Mucosa of rectum (tissue), 2 donors: Measurements from ENCODE around the gene USP19.
A peak's percentile ranks its signal among the peaks of the same experiment; 100 is the strongest.

Experiments
- H3K27ac ChIP-seq, 2 donors: one replicate each; pipeline ENCODE4 v1.7.0; 2013; ENCODE audit warnings: inconsistent platforms in 2 of 2, low read depth in 2 of 2, low read length in 2 of 2
- H3K27me3 ChIP-seq, 2 donors: one replicate each; pipeline ENCODE4 v1.7.0; 2013; ENCODE audit warnings: low read length in 2 of 2; ENCODE audit not compliant: control insufficient read depth in 2 of 2, insufficient read depth in 2 of 2
- H3K36me3 ChIP-seq, 2 donors: one replicate each; pipeline ENCODE4 v1.7.0; 2013; ENCODE audit warnings: low read length in 2 of 2; ENCODE audit not compliant: control insufficient read depth in 2 of 2, insufficient read depth in 2 of 2
- H3K4me1 ChIP-seq, 2 donors: one replicate each; pipeline ENCODE4 v1.7.0; 2013; ENCODE audit warnings: low read length in 2 of 2, mild to moderate bottlenecking in 1 of 2; ENCODE audit not compliant: control insufficient read depth in 2 of 2, insufficient read depth in 2 of 2
- H3K4me3 ChIP-seq, 2 donors: one replicate each; pipeline ENCODE4 v1.7.0; 2013; ENCODE audit warnings: low read length in 2 of 2
- H3K9ac ChIP-seq, 2 donors: one replicate each; pipeline ENCODE4 v1.7.0; 2013; ENCODE audit warnings: low read length in 2 of 2, low read depth in 1 of 2, mild to moderate bottlenecking in 1 of 2
- H3K9me3 ChIP-seq, 2 donors: one replicate each; pipeline ENCODE4 v1.7.0; 2013; ENCODE audit warnings: low read length in 2 of 2; ENCODE audit not compliant: control insufficient read depth in 2 of 2
- donor health status: healthy.
- donor health status: Normal muscosa, but diverticular disease.

USP19 gene

DNA sequence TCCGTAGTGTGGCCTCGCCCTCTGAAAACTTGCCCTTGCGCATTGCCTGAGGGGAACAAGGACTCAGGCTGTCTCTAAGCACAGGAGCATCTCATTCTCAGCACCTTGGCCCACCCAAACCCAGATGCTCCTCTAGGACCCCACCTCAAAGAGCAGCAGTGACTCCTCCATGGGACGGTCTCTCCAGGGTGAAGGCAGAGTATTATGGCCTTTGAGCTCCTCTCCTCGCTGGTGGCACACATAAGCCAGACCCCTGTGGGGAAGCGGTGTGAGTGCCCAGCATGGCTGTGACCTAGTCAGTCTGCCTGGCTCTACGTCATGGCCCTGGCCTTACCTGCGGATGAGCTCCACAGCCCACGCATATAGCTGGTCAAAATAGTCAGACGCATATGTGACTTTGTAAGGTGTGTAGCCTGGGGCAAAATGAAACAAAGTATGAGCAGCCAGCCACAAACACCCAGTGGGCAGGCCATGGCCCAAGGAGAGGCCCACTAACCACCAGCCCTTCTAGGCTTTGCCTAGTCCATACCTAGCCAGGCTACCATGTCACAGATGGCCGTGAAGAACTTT, 20.5 kb downstream of the USP19 start:
- Histone ChIP-seq H3K36me3 (peaks cover 49 to 58% of the 10 kb centered on the region in 2 donors), H3K27me3 (no peaks in the 10 kb centered on the region), H3K9ac (no peak overlapping the region), H3K9me3 (no peaks in the 10 kb centered on the region), H3K4me1 (peaks cover 14 to 15% of the 10 kb centered on the region in 2 donors), H3K4me3 (no peak overlapping the region), H3K27ac (no peak overlapping the region)

DNA sequence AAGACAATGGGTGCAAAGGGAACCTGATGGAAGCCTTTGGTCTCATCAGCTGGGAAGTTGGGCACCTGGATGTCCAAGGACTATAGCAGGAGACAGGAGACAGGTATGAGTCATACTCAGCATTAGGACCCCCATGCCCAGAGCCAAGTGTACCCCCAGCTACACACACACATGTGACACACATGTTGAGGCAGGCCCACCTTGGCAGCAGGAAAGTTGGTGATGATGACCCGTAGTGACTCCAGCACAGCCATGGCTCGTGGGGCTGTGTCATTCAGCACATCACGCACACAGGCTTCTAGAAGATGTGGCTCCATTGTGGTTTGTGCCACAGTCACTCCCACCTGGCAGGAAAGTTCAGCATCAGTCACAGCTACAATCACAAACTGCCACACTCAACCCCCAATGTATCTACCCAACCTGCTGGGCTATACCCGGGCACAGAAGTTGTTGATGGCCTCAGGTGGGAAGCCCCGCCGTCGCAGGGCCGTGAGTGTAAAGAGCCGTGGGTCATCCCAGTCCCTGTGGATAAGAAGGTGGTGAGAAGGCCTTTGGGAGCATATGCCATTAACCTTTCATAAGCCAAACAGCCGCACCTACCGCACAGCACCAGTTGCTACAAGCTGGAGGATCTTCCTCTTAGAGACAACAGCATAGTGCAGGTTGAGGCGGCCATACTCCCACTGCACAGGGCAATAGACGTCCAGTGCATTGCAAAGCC, 21.6 kb downstream of the USP19 start:
- Histone ChIP-seq H3K4me3 (no peak overlapping the region), H3K4me1 (peaks cover 12 to 19% of the 10 kb centered on the region in 2 donors), H3K36me3 (peaks cover 49 to 58% of the 10 kb centered on the region in 2 donors), H3K27me3 (no peaks in the 10 kb centered on the region), H3K27ac (no peak overlapping the region), H3K9ac (no peak overlapping the region), H3K9me3 (no peaks in the 10 kb centered on the region)

DNA sequence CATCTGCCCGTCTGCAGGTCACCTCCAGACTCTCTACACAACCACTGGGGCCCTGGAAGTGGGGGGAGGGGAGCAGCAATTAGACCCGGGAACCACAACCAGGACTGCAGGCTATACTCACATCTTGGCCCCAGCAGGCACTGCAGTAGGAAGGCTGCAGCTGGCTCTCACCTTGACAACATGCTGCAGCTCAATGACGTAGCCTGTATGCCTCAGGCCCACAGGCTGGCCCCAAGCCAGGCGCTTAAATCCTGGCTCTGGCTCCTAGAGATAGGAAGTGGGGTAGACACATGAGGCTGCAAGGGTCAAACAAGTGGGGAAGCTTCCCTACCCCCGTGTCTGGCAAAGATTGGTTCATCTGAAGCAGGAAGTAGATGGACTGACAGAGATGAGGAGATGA, 22.2 kb downstream of the USP19 start:
- Histone ChIP-seq H3K4me3 (no peak overlapping the region), H3K9ac (no peak overlapping the region), H3K27me3 (no peaks in the 10 kb centered on the region), H3K9me3 (no peaks in the 10 kb centered on the region), H3K27ac (no peak overlapping the region), H3K4me1 (peaks cover 6 to 13% of the 10 kb centered on the region in 2 donors), H3K36me3 (peaks cover 49 to 58% of the 10 kb centered on the region in 2 donors)

DNA sequence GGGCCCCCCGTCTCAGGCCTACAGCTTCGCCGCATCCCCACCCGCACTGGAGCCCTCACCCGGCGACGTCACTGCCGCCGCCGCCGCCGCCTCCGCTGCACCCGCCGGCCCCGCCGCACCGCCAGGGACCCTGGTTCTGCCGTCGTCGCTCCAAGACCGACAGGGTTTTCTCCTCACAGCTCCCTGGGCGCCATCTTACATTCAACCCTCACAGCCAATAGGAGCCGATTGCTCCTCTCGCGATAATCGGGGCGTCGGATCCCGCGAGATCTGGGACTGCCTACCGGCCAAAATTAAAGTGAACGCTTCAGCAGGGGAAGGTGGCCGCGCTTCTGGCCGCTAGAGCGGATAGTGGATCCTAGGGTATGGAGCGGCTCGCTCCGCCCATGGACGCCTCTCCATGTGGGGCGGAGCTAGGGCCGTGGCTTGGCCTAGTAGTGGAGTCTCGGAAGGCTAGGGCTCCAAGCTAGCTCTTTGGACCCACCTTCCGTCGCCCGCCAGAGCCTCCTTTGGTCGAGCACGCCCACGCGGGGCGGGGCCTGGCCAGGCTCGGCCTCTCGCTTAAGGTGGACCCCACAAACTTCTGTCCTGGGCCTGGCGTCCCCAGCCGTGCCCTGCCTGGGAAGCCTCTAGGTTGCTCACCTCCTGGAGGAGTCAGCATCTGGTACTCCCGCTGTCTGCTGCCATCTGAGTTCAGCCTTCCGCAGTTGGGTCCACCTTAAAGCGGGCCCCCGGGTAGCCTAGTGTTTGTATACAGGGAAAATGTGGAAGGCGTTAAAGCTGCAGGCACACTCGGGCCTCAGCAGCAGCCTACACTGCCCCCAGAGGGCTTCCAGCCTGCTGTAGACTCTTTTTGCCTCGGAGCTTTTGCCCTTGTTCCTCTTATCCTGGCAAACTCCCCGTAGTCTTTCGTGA, 26.5 kb downstream of the USP19 start, which contains the start of gene QRICH1:
QRICH1 (minus strand) TSS at position 219 of the 915 bp plus-strand sequence. CDS start 17,054 bp downstream, outside the sequence.
- Histone ChIP-seq H3K27ac (peak within 1 kb of the TSS; percentile 96 to 98), H3K27me3 (no peaks in the 10 kb centered on the region), H3K9ac (peak within 1 kb of the TSS; percentile 79 to 92), H3K36me3 (peaks cover 15 to 26% of the 10 kb centered on the region in 2 donors), H3K4me1 (peaks cover 12 to 21% of the 10 kb centered on the region in 2 donors), H3K4me3 (peak within 1 kb of the TSS; percentile 76 to 96), H3K9me3 (no peaks in the 10 kb centered on the region)

DNA sequence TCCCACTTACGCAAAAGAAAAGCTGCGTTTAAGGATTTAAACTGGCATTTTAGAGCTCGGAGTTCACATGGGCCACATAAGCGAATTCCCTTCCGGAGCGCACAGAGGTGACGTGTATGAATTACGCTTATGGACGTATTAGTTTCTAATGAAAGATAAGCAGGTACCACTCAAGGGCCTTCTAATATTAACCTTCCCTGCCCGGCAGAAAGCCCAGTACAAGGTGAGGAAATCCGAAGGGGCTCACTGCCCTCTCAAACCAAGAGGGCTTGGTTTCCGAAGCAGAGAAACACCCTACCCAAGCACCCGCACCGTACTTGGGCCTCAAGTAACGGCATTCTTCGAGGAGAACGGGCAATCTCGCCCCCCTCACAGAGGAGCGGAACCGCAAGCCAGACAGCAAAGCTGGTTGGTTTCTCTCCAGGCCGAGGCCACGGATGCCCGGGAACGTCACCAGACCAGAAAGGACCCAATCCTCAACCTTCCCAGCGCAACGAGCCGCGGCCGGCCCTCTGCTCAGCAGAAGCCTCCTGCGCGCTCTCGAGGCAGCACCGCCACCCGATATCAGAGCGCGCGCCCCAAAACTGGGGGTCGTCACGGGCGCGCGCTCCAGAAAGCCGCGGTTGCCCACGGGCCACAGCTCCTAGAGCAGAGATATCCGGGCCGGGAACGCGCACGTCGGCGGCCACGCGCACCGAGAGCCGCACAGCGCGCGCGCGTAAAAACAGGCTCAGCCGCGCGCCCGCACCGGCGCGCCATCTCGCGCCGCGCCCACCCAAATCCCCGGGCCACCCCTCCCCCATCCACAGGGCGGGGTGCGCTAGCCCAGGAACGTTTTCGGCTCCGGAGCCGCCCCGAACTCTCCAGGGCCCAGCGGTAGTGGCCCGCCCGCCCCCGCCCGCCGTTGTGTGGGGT, 27.4 kb downstream of the USP19 start:
- peak overlapping the region; percentile 79 to 92 for H3K9ac ChIP-seq
- H3K9me3 ChIP-seq = no peaks in the 10 kb centered on the region
- peaks cover 6 to 17% of the 10 kb centered on the region in 2 donors for H3K36me3 ChIP-seq
- peak overlapping the region; percentile 96 to 98 for H3K27ac ChIP-seq
- no peaks in the 10 kb centered on the region for H3K27me3 ChIP-seq
- peak overlapping the region; percentile 76 to 96 for H3K4me3 ChIP-seq
- peaks cover 12 to 21% of the 10 kb centered on the region in 2 donors for H3K4me1 ChIP-seq

DNA sequence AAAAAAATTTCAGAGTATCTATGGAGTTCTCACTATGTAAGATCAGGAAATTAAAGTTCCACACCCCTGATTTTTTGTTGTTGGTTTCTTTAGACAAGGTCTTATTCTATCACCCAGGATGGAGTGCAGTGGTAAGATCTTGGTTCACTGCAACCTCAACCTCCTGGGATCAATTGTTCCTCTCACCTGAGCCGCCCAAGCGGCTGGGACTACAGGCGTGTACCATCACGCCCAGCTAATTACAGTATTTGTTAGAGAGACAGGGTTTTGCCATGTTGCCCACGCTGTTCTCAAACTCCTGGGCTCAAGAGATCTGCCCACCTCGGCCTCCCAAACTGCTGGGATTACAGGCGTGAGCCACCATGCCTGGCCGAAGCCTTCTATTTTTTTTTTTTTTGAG, 39.2 kb downstream of the USP19 start:
- H3K9ac ChIP-seq = no peak overlapping the region
- H3K36me3 ChIP-seq = peaks cover 13 to 19% of the 10 kb centered on the region in 2 donors
- H3K9me3 ChIP-seq = no peaks in the 10 kb centered on the region
- no peak overlapping the region for H3K4me3 ChIP-seq
- H3K27me3 ChIP-seq = no peaks in the 10 kb centered on the region
- no peak overlapping the region for H3K27ac ChIP-seq
- H3K4me1 ChIP-seq = no peaks in the 10 kb centered on the region

DNA sequence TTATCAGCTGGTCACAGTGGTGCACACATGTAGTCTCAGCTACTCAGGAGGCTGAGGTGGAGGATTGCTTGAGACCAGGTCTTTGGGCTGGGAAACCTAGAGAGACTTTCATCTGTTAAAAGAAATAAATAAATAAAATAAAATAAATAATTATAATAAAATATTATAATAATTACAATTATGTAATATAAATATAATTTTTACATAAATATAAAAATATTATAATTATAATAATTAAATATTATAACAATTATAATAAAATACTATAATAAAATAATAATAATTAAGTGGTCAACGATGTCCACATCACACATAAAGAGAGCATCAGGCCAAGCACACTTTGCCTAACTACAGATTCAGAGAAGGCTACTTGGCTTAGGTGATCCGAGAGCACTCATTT, 41.4 kb downstream of the USP19 start:
- Histone ChIP-seq H3K4me3 (no peak overlapping the region), H3K27me3 (no peaks in the 10 kb centered on the region), H3K36me3 (peaks cover 26 to 32% of the 10 kb centered on the region in 2 donors), H3K27ac (no peak overlapping the region), H3K9ac (no peak overlapping the region), H3K4me1 (no peaks in the 10 kb centered on the region), H3K9me3 (no peaks in the 10 kb centered on the region)

DNA sequence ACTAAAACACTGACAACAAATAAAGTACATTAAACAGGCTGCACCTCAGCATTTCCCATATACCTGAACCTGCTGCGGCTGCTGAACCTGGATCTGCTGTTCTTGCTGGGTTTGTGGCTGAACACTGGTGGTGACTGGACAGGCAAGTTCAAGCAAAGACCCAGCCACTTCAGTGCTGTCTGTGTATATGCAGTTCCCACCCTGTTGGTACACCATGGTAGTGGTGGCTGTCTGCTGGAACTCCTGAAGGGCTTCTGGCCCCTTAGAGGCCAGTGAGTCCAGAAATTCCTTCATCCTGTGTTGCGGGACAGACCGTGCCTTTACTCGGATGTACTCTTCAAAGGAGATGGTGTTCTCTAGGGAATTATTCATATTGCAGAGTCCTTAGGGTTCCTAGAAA, 44.0 kb downstream of the USP19 start:
- Histone ChIP-seq H3K4me1 (no peaks in the 10 kb centered on the region), H3K27ac (no peak overlapping the region), H3K36me3 (peaks cover 46 to 51% of the 10 kb centered on the region in 2 donors), H3K27me3 (no peaks in the 10 kb centered on the region), H3K9ac (no peak overlapping the region), H3K9me3 (no peaks in the 10 kb centered on the region), H3K4me3 (no peak overlapping the region)

DNA sequence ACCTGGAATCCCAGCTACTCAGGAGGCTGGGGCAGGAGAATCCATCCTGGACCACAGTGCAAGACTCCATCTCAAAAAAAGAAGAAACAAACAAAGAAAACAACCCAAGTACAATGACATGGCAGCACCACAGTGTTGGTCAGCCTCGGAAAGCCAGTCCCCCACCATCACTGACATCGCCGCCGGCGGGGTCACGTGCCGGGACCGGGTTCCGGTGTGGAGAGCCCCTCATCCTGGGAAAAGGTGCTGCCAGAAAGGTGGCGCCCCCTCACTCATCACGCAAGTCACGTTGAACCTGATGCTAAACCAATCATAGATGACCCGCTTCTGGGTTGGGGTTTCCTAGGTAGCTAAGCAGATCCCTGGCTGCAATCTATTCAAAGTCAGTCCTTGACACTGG, 44.5 kb downstream of the USP19 start:
- Histone ChIP-seq H3K4me3 (no peak overlapping the region), H3K4me1 (no peaks in the 10 kb centered on the region), H3K36me3 (peaks cover 51 to 55% of the 10 kb centered on the region in 2 donors), H3K9me3 (no peaks in the 10 kb centered on the region), H3K27ac (no peak overlapping the region), H3K27me3 (no peaks in the 10 kb centered on the region), H3K9ac (no peak overlapping the region)
